GM06990 (cell line): Measurements from ENCODE around the gene TAMALIN.

Experiments
- DNase-seq: peaks from one replicate; pipeline ENCODE4 v3.0.0-alpha.2; 2011; ENCODE audit not compliant: insufficient read length; ENCODE audit errors: extremely low read depth
- H3K27me3 ChIP-seq: replicated peaks from 2 replicates; pipeline ENCODE4 v1.6.0; 2011; ENCODE audit warnings: low read length; ENCODE audit not compliant: control insufficient read depth, insufficient read depth
- H3K36me3 ChIP-seq: 2 replicates; pipeline ENCODE4 v1.5.1; 2011; ENCODE audit warnings: low read length; ENCODE audit not compliant: control insufficient read depth, insufficient read depth
- H3K4me3 ChIP-seq: replicated peaks from 2 replicates; pipeline ENCODE4 v1.5.1; 2011; ENCODE audit warnings: low read depth, mild to moderate bottlenecking, control low read depth, low read length
- CTCF ChIP-seq: IDR thresholded peaks from 2 replicates; pipeline ENCODE4 v1.5.1; 2011; ENCODE audit warnings: low read length, control low read depth, mild to moderate bottlenecking, inconsistent platforms; ENCODE audit not compliant: insufficient read depth, poor library complexity, severe bottlenecking

The TAMALIN gene

GRCh38 chr12:52010692-52011601 is 4.2 kb downstream of the TAMALIN start:
- DNase-seq, result no peak
- Histone ChIP-seq H3K27me3 (peaks cover 7% of the 10 kb centered on the region; the same call in 1 of the 2 replicates), H3K36me3 (no peaks in the 10 kb centered on the region), H3K4me3 (no peak overlapping the region)
- no peak for TF ChIP-seq CTCF

- Histone ChIP-seq H3K4me3 (no peak overlapping the region), H3K27me3 (peaks cover 3% of the 10 kb centered on the region; the same call in 1 of the 2 replicates), H3K36me3 (no peaks in the 10 kb centered on the region)
- no peak for TF ChIP-seq CTCF
- no peak for DNase-seq
Observed at GRCh38 chr12:52011602-52012214, 5.0 kb downstream of the TAMALIN start.

- H3K27me3 ChIP-seq, result no peaks in the 10 kb centered on the region; the same call in none of the 2 replicates
- TF ChIP-seq CTCF, result no peak
- H3K4me3 ChIP-seq, result no peak overlapping the region
- no peaks in the 10 kb centered on the region for H3K36me3 ChIP-seq
- DNase-seq, result no peak
Observed at GRCh38 chr12:52013626-52014310, 7.0 kb downstream of the TAMALIN start.

- TF ChIP-seq CTCF, result no peak
- DNase-seq, result no peak
Observed at GRCh38 chr12:52014567-52015530, 8.1 kb downstream of the TAMALIN start.

GRCh38 chr12:52015532-52016041 is 8.8 kb downstream of the TAMALIN start:
- no peak for TF ChIP-seq CTCF
- H3K36me3 ChIP-seq, result no peaks in the 10 kb centered on the region
- no peaks in the 10 kb centered on the region; the same call in none of the 2 replicates for H3K27me3 ChIP-seq
- DNase-seq, result no peak
- H3K4me3 ChIP-seq, result no peak overlapping the region

More at GRCh38 chr12:52014567-52015530, 8.1 kb downstream of the TAMALIN start:
- no peaks in the 10 kb centered on the region for H3K36me3 ChIP-seq
- H3K27me3 ChIP-seq, result no peaks in the 10 kb centered on the region; the same call in none of the 2 replicates
- H3K4me3 ChIP-seq, result no peak overlapping the region
